GM21717 (cell line): ENCODE results near the gene PPIF.

Experiments
- ATAC-seq: cut with Tn5 transposase; IDR thresholded peaks from one replicate; pipeline ENCODE4 v1.9.1; 2021; ENCODE audit warnings: mild to moderate bottlenecking, moderate library complexity; ENCODE audit not compliant: unreplicated experiment

Gene PPIF

DNA sequence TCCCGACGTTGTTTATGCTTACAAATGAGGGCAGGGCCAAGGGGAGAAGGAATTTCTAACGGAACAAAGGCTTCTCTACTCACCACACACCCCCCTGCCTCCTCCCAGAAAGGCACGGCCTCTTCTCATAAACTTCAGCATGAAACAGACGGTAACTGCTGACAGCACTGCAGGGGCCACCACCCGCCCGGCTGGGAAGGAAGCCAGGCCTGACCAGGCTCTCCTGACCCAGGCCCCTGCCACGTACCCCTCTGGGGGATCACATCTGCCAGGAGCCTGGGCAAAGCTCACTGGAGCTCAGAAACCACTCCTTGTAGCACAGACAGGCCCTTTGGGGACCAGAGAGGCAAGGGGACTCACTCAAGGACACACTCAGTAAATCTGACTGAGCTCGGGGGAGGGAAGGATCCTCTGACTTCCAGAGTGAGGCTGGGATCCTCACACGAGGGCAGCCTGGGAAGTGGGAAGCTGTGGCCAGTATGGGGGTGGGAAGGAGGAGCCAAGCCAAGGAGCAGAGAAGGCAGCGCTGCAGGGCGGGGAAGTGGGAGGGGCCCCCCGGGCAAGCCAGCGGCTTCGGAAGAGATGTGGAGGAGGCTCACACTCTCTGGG, 52.1 kb downstream of the PPIF start:
- ATAC-seq, result no peak

DNA sequence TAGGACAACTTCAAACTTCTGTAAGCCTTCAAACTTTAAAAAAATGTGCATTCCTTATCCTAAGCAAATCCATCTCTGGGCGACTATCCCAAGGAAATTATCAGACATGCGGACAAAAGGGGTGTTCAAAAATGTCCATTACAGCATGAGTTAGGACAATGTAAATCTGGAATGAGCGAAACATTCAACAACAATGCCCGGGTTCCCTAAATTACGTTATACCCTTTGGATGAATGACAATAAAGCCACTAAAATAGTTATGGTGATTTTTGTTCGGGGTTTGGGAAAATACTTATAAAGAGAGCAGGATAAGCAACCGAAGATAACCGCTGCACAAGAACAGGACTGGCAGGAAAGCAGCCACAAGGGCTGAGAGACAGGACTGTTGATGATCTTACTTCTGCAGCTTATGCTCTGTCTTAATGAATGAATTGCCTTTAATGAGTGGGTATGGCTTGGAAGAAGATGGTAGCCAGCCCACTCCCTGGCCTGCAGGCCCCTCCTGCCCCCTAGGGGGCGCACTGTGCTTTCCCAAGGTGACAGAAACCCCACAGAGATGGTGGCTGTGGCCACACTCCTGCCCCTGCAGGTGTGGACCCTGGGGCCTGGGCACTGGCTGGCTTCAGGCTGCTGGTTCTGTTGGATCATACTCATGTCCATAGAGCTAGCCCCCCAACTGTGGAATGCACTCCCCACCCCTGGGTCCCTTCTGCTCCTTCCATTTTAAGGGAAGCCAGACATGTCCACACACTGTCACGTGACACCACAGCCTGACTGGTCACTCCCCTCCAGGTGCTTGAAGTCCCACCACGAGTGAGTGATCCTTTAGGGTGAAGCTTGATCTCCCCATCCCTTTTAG, 53.1 kb downstream of the PPIF start:
- no peak for ATAC-seq

DNA sequence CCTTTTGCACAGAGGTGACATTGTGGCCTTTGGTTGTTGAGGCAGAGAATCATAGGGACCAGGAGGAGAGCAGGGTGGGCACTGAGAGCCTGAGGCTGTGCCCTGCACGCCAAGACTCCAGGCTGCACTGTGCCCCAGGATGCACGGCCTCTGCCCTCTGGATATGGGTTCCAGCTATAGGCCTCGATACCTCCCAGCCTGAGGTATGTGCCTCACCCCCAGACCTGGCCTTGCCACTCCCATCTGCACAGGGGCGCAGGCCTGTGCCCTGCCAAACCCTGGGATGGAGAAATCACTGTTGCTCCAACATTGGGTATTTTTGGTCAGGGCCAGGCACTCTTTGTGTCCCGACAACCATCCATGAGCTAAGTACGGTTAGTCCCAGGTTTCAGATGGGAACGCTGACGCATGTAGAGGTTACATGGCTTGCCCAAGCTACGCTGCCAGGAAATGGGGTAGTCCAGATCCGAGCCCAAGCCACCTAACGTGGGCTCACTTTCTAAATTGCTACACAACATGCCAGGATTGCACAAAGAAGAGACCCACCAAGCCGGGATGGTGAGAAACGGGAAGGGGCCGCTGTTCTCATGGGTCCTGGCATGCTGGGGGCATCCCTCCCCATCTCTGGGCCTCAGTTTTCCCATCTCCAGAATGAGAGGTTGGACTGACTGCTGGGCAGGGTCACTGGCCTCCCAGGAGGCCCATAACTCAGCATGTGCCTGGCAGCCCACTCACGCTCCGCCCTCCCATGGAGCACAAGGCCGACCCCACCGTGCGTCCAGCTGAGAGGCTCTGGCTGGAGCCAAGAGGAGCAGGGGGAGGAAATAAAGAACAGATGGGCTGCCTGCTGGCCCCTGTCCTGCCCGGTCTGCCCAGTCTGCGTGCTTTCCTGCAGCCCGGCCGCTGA, 54.0 kb downstream of the PPIF start:
- ATAC-seq, result no peak

DNA sequence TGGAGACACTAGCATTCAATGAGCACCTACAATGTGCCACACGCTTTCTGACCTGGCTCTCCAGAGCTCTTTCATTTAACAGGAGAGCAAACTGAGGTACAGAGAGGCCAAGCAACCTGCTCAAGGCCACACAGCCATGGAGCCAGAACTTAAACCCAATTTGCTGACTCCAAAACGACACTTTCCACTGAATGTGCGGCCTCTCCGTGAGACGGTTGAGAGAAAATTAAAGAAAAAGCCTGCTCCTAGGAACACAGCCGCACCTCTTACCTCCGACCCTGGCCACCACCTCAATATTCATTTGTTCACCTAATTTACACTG, 55.3 kb downstream of the PPIF start:
- no peak for ATAC-seq

DNA sequence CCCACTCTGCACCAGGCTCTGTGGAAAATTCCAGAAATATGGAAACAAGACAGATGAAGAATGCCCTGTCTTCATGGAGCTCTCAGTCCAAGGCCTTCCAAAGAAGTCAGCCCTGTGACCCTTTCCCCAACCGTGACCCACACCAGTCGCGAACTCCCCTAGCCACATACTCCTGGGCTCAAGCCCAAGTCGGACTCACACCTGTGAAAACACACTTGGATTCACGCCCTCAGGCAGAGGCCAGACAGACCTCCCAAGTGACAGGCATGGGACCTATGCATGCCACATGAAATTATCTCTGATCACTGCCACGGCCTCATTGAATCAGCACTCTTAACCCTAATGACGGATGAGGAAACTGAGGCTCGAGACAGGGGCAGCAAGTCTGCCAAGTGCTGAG, 55.7 kb downstream of the PPIF start:
- ATAC-seq, result no peak

DNA sequence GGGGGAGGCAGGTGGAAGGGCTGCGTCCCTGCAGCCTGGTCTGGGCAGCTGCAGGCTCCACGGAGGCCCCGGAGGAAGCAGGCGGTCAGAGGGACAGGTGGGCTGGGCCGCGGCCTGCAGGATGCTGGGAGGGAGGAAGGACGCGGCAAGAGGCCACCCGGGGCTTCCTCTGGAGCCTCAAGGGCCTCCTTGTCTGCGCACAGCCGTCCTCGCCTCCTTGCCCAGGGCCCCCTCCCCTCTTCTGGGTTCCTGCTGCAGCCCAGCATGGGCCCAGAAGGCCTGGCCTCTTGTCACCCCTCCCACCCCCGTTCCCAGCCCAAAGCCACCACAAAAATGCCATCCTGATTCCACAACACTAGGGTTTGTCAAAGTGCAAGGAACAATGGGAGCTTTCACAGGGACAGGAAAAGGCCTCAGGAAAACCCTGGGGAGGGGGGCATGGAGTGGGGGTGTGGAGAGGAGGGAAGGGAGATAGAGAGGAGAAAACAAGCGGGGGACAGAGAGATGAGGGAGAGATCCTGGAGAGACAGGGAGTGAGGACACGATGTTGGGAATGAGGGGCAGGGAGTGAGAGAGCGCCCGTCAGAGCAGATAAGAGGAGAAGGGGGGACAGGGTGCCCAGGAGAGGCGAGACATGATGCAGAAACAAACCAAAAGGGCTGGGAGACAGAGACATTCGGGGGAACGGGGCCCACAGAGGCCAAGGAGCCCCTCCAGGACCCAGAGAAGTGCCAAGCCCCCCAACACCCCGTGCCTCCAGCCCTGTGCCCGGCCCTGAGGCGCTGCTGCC, 56.4 kb downstream of the PPIF start:
- no peak for ATAC-seq

DNA sequence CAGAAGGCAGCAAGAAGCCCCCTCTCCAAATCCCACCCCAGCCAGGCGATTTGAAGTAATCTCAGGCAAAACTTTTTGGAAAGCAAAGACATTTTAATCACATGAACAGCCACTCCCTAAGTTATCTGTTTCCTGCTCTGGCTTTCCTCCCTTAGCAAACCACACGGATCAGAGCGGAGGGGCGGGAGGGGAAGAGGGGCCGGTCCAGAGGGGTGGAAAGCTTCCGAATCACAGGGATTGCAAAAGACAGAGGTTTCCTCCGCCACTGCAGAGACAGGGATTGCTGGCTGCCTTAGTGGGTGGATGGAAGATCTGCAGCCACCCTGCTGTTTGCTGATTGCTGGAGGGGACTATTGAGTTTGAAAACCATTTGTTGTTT, 57.0 kb downstream of the PPIF start:
- ATAC-seq, result no peak

DNA sequence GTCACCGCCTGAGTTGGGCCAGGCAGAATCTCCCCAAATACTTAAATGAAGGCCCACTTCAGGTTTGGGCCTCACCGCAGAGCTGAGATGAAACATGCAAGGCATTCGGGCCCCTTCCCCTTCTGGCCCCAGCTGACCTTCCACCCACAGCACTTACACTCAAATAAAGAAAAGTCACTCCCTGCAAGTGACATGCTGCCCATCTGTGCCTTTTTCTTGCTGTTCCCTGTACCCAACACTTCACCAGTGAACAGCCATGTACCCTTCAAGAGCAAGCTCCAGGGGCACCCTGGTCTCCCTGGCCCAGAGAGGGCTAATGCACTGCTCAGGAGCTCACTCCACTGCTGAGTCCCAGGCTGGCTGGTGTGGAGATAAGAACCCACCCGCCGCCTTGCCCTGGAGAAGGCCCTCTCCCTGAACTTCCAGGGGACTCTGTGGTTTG, 57.4 kb downstream of the PPIF start:
- no peak for ATAC-seq
